Measurements from ENCODE around the gene ACTRT2. TPM values are rescaled to one million over a fixed set of nuclear protein-coding genes. Genes with fewer than 3 reads are reported as not detected.

The ACTRT2 gene
- total RNA-seq, 1 experiment from 2014 or later = not detected

- ChIA-PET CTCF (no interaction called here), POLR2A (ENCODE audit: unreplicated experiment) (no interaction called here)
- H4K20me1 ChIP-seq (ENCODE audit: low read length) = no peaks in the 10 kb centered on the region
- BruUV-seq (replicated peaks) = no TSS peak
- H2AFZ ChIP-seq (ENCODE audit: low read length) = no peak overlapping the region
- H3K36me3 ChIP-seq (ENCODE audit: low read depth, low read length) = no peaks in the 10 kb centered on the region
- no peaks in the 10 kb centered on the region for H3K4me1 ChIP-seq (ENCODE audit: insufficient read depth, low read length)
- H3F3A ChIP-seq (ENCODE audit: low read length, unreplicated experiment) = no peaks in the 10 kb centered on the region
- no peak overlapping the region for H3K4me3 ChIP-seq (ENCODE audit: low read length)
- no peaks in the 10 kb centered on the region for H3K79me2 ChIP-seq (ENCODE audit: low read length)
- H3K27me3 ChIP-seq (ENCODE audit: low read length) = peaks cover 92% of the 10 kb centered on the region
- H3K9me3 ChIP-seq (ENCODE audit: low read length) = no peaks in the 10 kb centered on the region
- ATAC-seq (no peak), DNase-seq (no peak)
- no peak overlapping the region for H3K4me2 ChIP-seq (ENCODE audit: low read length)
- no peaks in the 10 kb centered on the region for H3K9me2 ChIP-seq (replicated peaks; ENCODE audit: low read length)
- no peak overlapping the region for H3K27ac ChIP-seq (ENCODE audit: low read length)
- intact Hi-C loops (cut with micrococcal nuclease) = no loop called here
- no peak overlapping the region for H3K9ac ChIP-seq (ENCODE audit: low read length)
- no peak for TF ChIP-seq EZH2phosphoT487 (IDR thresholded peaks at IDR 0.05; ENCODE audit: borderline replicate concordance, low read length)
- TF ChIP-seq CTCF (conservative IDR thresholded peaks at IDR 0.05; ENCODE audit: low read depth, low read length) = no peak
- no peak for TF ChIP-seq EZH2 (IDR thresholded peaks at IDR 0.05; ENCODE audit: low read length, unreplicated experiment)
Measured at GRCh38 chr1:2983319-2983705, 38.0 kb upstream of the ACTRT2 start.

- Histone ChIP-seq H3K36me3 (ENCODE audit: low read depth, low read length) (no peaks in the 10 kb centered on the region), H2AFZ (ENCODE audit: low read length) (no peak overlapping the region), H4K20me1 (ENCODE audit: low read length) (no peaks in the 10 kb centered on the region), H3K4me2 (ENCODE audit: low read length) (no peak overlapping the region), H3K4me3 (ENCODE audit: low read length) (no peak overlapping the region), H3K9me3 (ENCODE audit: low read length) (no peaks in the 10 kb centered on the region), H3K9me2 (replicated peaks; ENCODE audit: low read length) (no peaks in the 10 kb centered on the region), H3F3A (ENCODE audit: low read length, unreplicated experiment) (no peaks in the 10 kb centered on the region), H3K27me3 (ENCODE audit: low read length) (peaks cover 97% of the 10 kb centered on the region), H3K4me1 (ENCODE audit: insufficient read depth, low read length) (no peaks in the 10 kb centered on the region), H3K79me2 (ENCODE audit: low read length) (no peaks in the 10 kb centered on the region), H3K9ac (ENCODE audit: low read length) (no peak overlapping the region), H3K27ac (ENCODE audit: low read length) (no peak overlapping the region)
- TF ChIP-seq EZH2 (IDR thresholded peaks at IDR 0.05; ENCODE audit: low read length, unreplicated experiment) = no peak
- TF ChIP-seq CTCF (conservative IDR thresholded peaks at IDR 0.05; ENCODE audit: low read depth, low read length) = no peak
- TF ChIP-seq EZH2phosphoT487 (IDR thresholded peaks at IDR 0.05; ENCODE audit: borderline replicate concordance, low read length) = no peak
- ATAC-seq (no peak), DNase-seq (no peak)
- intact Hi-C loops (cut with micrococcal nuclease) = no loop called here
- CTCF ChIA-PET = no interaction called here
- BruUV-seq (replicated peaks) = no TSS peak
- POLR2A ChIA-PET (ENCODE audit: unreplicated experiment) = no interaction called here
Measured at GRCh38 chr1:2983706-2984398, 37.4 kb upstream of the ACTRT2 start.

GRCh38 chr1:2984399-2985061, 36.7 kb upstream of the ACTRT2 start:
- no peaks in the 10 kb centered on the region for H3K9me3 ChIP-seq (ENCODE audit: low read length)
- ChIA-PET POLR2A (ENCODE audit: unreplicated experiment) (no interaction called here), CTCF (no interaction called here)
- H3K27me3 ChIP-seq (ENCODE audit: low read length) = peaks cover 96% of the 10 kb centered on the region
- no peaks in the 10 kb centered on the region for H4K20me1 ChIP-seq (ENCODE audit: low read length)
- ATAC-seq = no peak
- H3K36me3 ChIP-seq (ENCODE audit: low read depth, low read length) = no peaks in the 10 kb centered on the region
- no peaks in the 10 kb centered on the region for H3K4me1 ChIP-seq (ENCODE audit: insufficient read depth, low read length)
- no TSS peak for BruUV-seq (replicated peaks)
- no peak for DNase-seq
- no peak overlapping the region for H3K9ac ChIP-seq (ENCODE audit: low read length)
- H3K4me2 ChIP-seq (ENCODE audit: low read length) = no peak overlapping the region
- H3K27ac ChIP-seq (ENCODE audit: low read length) = no peak overlapping the region
- no peaks in the 10 kb centered on the region for H3K9me2 ChIP-seq (replicated peaks; ENCODE audit: low read length)
- H2AFZ ChIP-seq (ENCODE audit: low read length) = no peak overlapping the region
- H3F3A ChIP-seq (ENCODE audit: low read length, unreplicated experiment) = no peaks in the 10 kb centered on the region
- intact Hi-C loops (cut with micrococcal nuclease) = no loop called here
- H3K79me2 ChIP-seq (ENCODE audit: low read length) = no peaks in the 10 kb centered on the region
- H3K4me3 ChIP-seq (ENCODE audit: low read length) = no peak overlapping the region
- no peak for TF ChIP-seq EZH2 (IDR thresholded peaks at IDR 0.05; ENCODE audit: low read length, unreplicated experiment)
- no peak for TF ChIP-seq EZH2phosphoT487 (IDR thresholded peaks at IDR 0.05; ENCODE audit: borderline replicate concordance, low read length)
- TF ChIP-seq CTCF (conservative IDR thresholded peaks at IDR 0.05; ENCODE audit: low read depth, low read length) = no peak

All from PC-3 (cell line).